OCI-LY3 (cell line): ENCODE results near the gene APBB2.
A peak's percentile ranks its signal among the peaks of the same experiment; 100 is the strongest.

Experiments used
- H2AFZ ChIP-seq: fragments of 200-600, 300-600 bp; shearing (Covaris generic); 2 replicates; pipeline ENCODE4 v1.6.0; 2014; ENCODE audit warnings: antibody characterized with exemption, low read depth, low read length
- H3K27ac ChIP-seq: fragments of 200-600, 300-600 bp; sonication (generic); 2 replicates; pipeline ENCODE4 v1.5.1; 2014; ENCODE audit warnings: mild to moderate bottlenecking, low read length, moderate library complexity, mixed read lengths
- H3K27me3 ChIP-seq: fragments of 200-600, 300-600 bp; sonication (generic); 2 replicates; pipeline ENCODE4 v1.6.1; 2014; ENCODE audit warnings: low read depth, low read length, mixed read lengths
- H3K36me3 ChIP-seq: fragments of 200-600, 300-600 bp; sonication (generic); replicated peaks from 2 replicates; pipeline ENCODE3; 2014; ENCODE audit warnings: low read depth, low read length, mixed read lengths
- H3K4me1 ChIP-seq: fragments of 300-600, 200-600 bp; sonication (generic); 2 replicates; pipeline ENCODE4 v1.6.1; 2014; ENCODE audit warnings: low read length, mixed read lengths
- H3K4me2 ChIP-seq: fragments of 200-600, 300-600 bp; sonication (generic); 2 replicates; pipeline ENCODE4 v1.6.1; 2014; ENCODE audit warnings: low read length, mixed read lengths
- H3K4me3 ChIP-seq: fragments of 300-600, 200-600 bp; sonication (generic); 2 replicates; pipeline ENCODE4 v1.5.1; 2014; ENCODE audit warnings: antibody characterized with exemption, mild to moderate bottlenecking, low read length, moderate library complexity
- H3K79me2 ChIP-seq: fragments of 300-600, 200-600 bp; shearing (Covaris generic); 2 replicates; pipeline ENCODE4 v1.6.1; 2014; ENCODE audit warnings: mild to moderate bottlenecking, low read length, mixed read lengths
- H3K9ac ChIP-seq: fragments of 300-600, 200-600 bp; shearing (Covaris generic); 2 replicates; pipeline ENCODE4 v1.6.0; 2014; ENCODE audit warnings: mild to moderate bottlenecking, low read length, moderate library complexity
- H3K9me3 ChIP-seq: fragments of 200-600, 300-600 bp; shearing (Covaris generic); 2 replicates; pipeline ENCODE4 v1.6.1; 2014; ENCODE audit warnings: low read length, mixed read lengths; ENCODE audit not compliant: insufficient read depth
- H4K20me1 ChIP-seq: fragments of 200-600, 300-600 bp; sonication (generic); 2 replicates; pipeline ENCODE4 v1.6.1; 2016; ENCODE audit warnings: low read length, mixed read lengths; ENCODE audit not compliant: insufficient read depth
- EZH2phosphoT487 ChIP-seq: fragments of 200-600 bp; shearing (Covaris generic); IDR thresholded peaks from 2 replicates; pipeline ENCODE4 v1.6.1; 2018; ENCODE audit warnings: antibody characterized with exemption, mixed run types, low read depth
- TF ChIP-seq, protein P1 (sequence below): fragments of 200-600, 300-600 bp; sonication (generic); IDR thresholded peaks from 2 replicates; pipeline ENCODE4 v1.5.1; 2014; ENCODE audit warnings: antibody characterized with exemption, low read length, low read depth

The APBB2 gene

DNA sequence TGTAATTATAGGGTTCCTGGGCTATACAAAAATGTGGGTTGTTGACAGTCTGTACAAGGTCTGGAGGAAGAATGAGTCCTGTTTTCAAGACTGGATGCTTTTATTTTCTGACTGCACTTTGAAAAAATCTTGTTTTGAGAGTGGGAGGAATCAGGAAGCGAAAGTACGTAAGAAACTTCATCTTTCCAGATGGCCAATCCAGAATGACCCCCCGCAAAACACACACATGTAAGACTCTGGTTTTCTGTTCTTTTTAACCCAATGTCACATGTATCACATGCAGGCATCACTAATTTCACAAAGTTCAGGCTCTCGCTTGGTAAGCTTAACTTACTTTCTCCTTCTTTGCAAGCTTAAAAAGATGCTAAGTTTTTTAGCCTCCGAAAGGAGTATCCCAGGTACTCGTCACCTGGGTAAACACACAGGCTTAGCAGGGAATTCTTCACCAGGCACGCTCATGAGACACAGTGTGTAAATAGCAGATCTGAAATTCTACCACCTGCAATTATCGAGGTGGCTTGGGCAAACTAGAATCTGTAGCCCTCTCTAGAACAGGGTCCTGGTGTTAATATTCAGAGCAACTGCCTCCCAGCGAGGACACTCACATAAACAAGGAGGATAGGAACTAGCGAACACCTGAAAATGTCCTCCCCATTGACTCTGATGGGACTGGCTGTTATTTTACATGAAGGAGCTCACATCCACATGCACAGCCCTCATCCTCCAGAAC, 373.9 kb downstream of the APBB2 start:
- TF ChIP-seq, protein P1, sequence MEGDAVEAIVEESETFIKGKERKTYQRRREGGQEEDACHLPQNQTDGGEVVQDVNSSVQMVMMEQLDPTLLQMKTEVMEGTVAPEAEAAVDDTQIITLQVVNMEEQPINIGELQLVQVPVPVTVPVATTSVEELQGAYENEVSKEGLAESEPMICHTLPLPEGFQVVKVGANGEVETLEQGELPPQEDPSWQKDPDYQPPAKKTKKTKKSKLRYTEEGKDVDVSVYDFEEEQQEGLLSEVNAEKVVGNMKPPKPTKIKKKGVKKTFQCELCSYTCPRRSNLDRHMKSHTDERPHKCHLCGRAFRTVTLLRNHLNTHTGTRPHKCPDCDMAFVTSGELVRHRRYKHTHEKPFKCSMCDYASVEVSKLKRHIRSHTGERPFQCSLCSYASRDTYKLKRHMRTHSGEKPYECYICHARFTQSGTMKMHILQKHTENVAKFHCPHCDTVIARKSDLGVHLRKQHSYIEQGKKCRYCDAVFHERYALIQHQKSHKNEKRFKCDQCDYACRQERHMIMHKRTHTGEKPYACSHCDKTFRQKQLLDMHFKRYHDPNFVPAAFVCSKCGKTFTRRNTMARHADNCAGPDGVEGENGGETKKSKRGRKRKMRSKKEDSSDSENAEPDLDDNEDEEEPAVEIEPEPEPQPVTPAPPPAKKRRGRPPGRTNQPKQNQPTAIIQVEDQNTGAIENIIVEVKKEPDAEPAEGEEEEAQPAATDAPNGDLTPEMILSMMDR = no peak
- TF ChIP-seq EZH2phosphoT487 = no peak
- H2AFZ ChIP-seq = no peak overlapping the region
- H4K20me1 ChIP-seq = 0 out of 2 replicates have a peak, but pooled peaks cover 3% of the 10 kb centered on the region
- no peaks in the 10 kb centered on the region for H3K36me3 ChIP-seq
- peak overlapping the region; percentile 22 for H3K4me3 ChIP-seq
- H3K9ac ChIP-seq = no peak overlapping the region
- H3K4me2 ChIP-seq = peak overlapping the region; percentile 56
- peaks cover 16% of the 10 kb centered on the region for H3K4me1 ChIP-seq
- no peaks in the 10 kb centered on the region for H3K27me3 ChIP-seq
- H3K27ac ChIP-seq = no peak overlapping the region
- no peaks in the 10 kb centered on the region for H3K9me3 ChIP-seq
- H3K79me2 ChIP-seq = no peaks in the 10 kb centered on the region

DNA sequence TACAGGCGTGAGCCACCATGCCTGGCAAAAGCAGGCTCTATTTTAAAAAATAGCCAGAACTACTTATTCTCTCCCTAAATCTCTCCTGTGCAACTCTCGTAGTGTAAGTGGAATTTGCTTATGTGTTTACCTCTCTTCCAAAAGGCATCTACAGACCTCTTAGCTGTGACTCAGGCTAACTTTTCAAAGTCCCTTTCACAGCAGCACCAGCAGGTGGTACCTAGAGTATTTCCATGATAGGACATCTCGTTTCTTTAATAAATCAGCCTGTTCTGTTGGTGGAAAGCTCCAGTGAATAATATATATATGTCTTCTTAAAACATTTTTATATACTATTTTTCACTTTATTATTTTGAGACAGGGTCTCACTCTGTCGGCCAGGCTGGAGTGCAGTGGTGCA, 375.6 kb downstream of the APBB2 start:
- H3K36me3 ChIP-seq = no peaks in the 10 kb centered on the region
- no peaks in the 10 kb centered on the region for H3K27me3 ChIP-seq

DNA sequence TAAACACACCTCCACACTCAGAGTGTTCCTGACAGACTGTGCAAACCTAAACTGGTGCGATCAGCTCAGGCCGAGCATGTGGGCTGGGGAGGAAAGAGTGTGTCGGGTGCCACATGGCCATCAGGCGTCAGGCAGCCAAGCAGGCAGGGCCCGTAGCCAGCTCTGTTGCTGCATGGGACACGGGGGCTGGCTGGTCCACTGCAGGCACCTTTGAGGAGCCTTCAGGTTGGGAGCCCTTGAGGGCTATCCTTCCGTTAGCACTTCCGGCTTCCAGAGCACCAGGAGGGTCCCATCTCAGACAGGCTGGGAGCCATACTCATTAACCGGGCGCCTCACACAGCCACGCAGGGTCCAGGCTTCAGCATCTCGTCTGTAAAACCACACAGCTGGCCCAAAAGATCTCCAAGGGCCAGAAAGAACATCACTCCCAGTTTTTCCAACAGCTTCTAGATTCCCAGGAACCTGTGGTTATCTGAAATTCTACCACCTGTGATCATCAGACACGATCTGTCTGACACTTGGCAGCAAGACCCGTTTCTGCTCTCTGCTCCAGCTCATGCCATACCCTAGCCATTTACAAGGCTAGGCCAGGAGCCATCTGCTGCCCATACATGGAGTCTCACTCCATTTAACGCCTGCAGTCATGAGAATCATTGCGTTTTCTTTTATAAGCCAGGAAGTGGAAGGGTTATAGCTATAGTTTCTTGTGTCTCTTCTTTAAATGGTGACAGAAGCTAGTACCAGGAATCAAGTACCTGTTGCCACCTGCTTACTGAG, 377.1 kb downstream of the APBB2 start:
- H3K79me2 ChIP-seq = no peaks in the 10 kb centered on the region
- no peak overlapping the region for H3K9ac ChIP-seq
- H3K27ac ChIP-seq = no peak overlapping the region
- no peak overlapping the region for H3K4me3 ChIP-seq
- no peaks in the 10 kb centered on the region for H3K9me3 ChIP-seq
- no peaks in the 10 kb centered on the region for H3K36me3 ChIP-seq
- H2AFZ ChIP-seq = no peak overlapping the region
- H3K4me2 ChIP-seq = no peak overlapping the region
- peaks cover 16% of the 10 kb centered on the region for H3K4me1 ChIP-seq
- TF ChIP-seq, protein P1 = no peak
- TF ChIP-seq EZH2phosphoT487 = no peak
- H4K20me1 ChIP-seq = 0 out of 2 replicates have a peak, but pooled peaks cover 3% of the 10 kb centered on the region
- H3K27me3 ChIP-seq = no peaks in the 10 kb centered on the region

More for the DNA sequence above, 375.6 kb downstream of the APBB2 start:
- TF ChIP-seq, protein P1 = no peak
- TF ChIP-seq EZH2phosphoT487 = no peak
- no peak overlapping the region for H3K27ac ChIP-seq
- H3K4me3 ChIP-seq = no peak overlapping the region
- no peaks in the 10 kb centered on the region for H3K9me3 ChIP-seq
- no peaks in the 10 kb centered on the region for H3K79me2 ChIP-seq
- 0 out of 2 replicates have a peak, but pooled peaks cover 3% of the 10 kb centered on the region for H4K20me1 ChIP-seq
- H3K9ac ChIP-seq = no peak overlapping the region
- H3K4me2 ChIP-seq = no peak overlapping the region
- peaks cover 16% of the 10 kb centered on the region for H3K4me1 ChIP-seq
- no peak overlapping the region for H2AFZ ChIP-seq

DNA sequence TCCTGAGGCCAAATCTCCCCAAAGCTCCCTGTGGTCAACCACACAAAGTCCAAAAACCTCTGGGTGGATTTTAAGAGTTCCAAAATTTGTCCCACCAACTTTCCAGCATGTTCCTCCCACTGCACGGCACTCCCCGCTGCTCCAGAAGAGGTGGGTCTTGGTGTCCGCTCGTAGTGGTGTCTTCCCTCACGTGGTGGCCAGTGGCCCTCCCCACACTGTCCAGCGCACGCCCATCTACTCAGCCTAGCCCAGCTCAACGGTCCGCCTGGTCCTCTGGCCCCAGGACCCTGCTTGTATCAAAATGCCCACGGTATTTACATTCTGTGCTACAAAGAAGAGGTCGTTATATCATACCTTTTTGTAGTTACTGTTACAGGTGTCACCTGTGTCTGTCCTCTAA, 381.1 kb downstream of the APBB2 start:
- H3K9me3 ChIP-seq = no peaks in the 10 kb centered on the region
- H3K27me3 ChIP-seq = no peaks in the 10 kb centered on the region
- no peak overlapping the region for H2AFZ ChIP-seq
- no peaks in the 10 kb centered on the region for H3K4me1 ChIP-seq
- no peaks in the 10 kb centered on the region for H3K79me2 ChIP-seq
- peaks cover 11% of the 10 kb centered on the region for H3K36me3 ChIP-seq
- no peak overlapping the region for H3K9ac ChIP-seq
- no peak for TF ChIP-seq EZH2phosphoT487
- TF ChIP-seq, protein P1 = no peak
- H3K4me2 ChIP-seq = no peak overlapping the region
- H3K4me3 ChIP-seq = no peak overlapping the region
- H4K20me1 ChIP-seq = no peaks in the 10 kb centered on the region
- H3K27ac ChIP-seq = no peak overlapping the region
